Ramos (cell line): ENCODE data around the gene CACNA1C.

Source experiments
- in situ Hi-C: fragments of 300-500 bp; cut with MboI; formaldehyde crosslinking; loops from one replicate; pipeline ENCODE4 v1.14.3; 2022; ENCODE audit warnings: low sequenced_read_pairs; ENCODE audit not compliant: unreplicated experiment

The CACNA1C gene

DNA sequence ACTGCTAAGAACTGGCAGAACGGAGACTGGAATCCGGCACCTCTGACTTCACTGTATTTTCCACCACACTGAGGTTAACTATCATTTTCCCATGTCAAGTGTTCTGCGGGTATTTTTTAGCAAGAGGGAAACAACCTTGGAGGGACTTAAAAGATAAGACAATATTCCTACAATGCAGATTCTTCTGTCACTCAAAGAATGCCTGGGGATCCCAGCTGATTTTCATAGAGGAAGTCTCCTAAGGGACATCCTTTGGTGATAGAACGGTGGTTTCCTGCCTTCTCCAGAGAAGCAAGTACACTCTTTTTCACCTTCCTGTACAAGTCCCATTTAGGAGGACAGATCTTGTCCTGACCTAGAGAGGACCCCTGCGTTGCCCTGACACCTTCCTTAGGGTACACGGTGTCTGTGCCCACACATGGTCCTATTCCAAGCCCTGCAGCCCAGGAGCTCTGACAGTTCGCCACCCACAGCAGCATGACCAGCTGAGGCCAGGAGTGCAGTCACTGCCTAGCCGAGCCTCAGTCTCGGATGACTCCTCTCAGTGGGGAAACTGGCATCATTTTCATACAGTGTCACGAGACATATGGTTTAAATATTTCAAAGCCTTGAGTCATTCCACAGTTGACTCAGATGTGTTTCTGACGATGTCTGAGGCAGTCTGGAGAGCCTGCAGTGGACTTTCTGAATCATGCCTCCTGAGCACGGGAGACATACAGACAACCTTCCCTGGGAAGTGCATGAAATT lies 560.7 kb downstream of the CACNA1C start:
- in situ Hi-C loops = no loop called here

DNA sequence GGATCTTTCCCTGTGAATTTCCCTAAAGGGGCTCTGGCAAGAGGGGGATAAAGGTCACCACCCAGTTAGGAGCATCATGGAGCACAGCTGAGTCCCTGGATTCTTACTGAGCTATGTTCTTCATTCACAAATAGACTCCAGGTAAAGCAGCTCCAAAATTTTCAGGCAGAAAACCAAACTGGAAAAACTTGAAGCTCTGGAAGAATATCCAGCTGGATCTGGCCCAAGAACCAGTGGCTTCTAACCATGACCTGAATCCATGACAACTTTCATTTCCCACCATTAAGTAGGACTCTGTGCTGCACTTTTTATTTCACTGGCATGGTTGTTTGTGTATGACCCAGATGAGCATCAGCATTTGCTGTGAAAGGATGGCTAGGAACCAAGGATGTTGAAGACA lies 561.6 kb downstream of the CACNA1C start:
- in situ Hi-C loops = no loop called here

- in situ Hi-C loops = no loop called here
Measured at GRCh38 chr12:2615665-2616402, 563.0 kb downstream of the CACNA1C start.

DNA sequence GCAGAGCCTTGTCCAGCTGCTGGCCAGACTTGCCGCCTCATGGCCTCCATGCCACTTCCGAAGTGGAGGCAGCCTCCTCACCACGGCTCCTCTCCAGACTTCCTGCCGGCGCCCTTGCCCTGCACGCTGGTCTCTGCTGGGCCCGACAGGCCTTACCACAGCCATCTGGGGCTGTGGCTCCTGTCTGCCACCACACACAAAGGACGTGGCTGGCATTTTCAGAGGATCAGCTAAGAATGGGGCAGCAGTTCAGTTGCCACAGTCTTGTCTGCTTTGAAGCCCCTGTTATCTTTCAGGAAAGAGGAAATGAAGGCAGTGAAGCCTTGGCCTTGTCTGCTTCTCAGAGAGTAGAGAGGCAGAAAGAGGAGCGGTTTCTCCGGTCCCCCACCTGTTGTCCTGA lies 564.0 kb downstream of the CACNA1C start:
- in situ Hi-C loops = no loop called here

- in situ Hi-C loops = no loop called here
Measured at GRCh38 chr12:2617365-2617764, 564.6 kb downstream of the CACNA1C start.

DNA sequence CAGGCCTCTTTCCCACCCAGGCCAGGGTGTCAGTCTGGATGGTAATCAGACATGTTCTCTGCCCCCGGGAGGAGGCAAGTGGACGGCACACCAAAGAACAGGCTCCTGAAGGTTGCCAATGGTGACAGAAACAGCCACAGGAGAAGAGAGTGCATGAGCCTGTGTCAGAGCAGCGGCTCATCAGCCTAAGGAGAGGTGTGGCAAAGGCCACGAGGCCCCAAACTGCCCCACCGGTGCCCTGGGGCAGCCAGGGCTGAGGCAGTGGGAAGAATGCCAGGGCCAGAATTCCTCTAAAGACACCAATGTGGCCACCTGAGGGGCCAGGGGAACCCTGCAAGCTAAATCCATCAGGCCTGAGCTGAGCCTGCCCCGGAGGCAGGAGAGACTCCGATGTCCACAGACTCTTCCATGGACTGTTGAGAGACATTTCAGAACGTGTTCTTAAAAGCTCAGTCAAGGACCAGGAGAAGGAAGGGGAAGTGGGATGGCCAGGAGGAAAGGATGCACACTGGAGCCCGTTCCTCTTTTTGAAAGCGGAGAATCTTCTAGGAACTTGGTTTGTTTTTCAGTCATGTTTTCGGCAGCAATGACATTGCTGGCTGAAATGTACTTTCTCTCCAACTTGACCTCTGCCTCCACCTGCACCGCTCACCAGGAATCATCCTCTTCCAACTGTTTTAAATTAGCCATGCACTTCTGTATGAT lies 565.7 kb downstream of the CACNA1C start:
- in situ Hi-C loops = no loop called here

DNA sequence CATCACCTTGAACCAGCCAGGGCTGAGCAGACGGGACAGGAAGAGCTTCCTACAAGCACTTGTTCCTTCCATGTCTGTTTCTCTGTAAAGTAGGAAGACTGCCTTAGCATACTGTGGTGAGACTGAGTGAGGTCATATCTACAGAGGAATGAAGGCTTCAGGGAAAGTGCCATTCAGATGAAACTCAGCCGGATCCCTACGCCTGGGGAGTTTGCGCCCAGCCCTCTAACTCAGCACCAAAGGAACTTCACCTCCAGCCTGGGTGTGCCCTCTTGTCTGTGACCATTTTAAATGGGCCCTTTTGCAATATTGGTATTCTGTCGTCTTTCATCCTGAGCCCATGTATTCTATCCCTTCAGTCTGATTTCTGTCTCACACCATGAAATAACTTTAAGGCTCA lies 566.3 kb downstream of the CACNA1C start:
- in situ Hi-C loops = no loop called here

DNA sequence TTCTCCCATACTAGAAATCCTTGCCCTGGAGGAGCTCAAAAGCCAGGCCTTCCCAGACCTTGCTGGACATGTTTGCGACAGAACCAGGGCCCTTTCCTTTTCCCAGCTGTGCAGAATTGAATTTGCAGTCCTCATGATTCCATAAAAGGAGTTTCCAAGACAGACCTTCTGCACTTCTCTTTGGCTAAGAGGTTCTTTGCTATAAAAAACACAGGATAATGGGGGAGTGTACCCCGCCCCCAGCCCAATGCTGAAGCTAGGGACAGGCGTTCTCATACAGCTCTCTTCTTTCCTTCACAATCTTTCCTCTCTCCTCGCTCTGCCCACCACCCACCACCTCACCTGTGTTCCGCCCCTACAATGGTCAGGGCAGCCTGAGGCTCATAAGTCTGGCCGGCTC lies 569.7 kb downstream of the CACNA1C start:
- in situ Hi-C loops = no loop called here

DNA sequence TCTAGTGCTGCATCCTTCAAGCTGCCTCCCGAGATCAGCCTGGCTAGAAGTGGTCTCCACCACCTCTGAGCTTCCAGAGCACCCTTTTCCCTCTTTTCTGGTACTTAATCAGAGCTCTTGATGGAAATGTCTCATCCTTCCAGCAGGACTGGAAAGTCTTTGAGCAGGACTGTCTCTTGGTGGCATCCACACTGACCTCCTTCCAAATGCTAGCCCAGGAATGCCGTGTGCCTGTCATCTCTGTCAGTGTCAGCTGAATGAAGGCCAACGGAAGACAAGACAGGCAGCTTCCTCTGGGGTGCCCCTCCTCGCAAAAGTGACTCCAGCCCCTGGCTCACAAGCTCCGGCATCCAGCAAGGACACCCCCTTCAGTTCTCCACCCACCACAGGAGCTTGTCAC lies 570.7 kb downstream of the CACNA1C start:
- in situ Hi-C loops = no loop called here

DNA sequence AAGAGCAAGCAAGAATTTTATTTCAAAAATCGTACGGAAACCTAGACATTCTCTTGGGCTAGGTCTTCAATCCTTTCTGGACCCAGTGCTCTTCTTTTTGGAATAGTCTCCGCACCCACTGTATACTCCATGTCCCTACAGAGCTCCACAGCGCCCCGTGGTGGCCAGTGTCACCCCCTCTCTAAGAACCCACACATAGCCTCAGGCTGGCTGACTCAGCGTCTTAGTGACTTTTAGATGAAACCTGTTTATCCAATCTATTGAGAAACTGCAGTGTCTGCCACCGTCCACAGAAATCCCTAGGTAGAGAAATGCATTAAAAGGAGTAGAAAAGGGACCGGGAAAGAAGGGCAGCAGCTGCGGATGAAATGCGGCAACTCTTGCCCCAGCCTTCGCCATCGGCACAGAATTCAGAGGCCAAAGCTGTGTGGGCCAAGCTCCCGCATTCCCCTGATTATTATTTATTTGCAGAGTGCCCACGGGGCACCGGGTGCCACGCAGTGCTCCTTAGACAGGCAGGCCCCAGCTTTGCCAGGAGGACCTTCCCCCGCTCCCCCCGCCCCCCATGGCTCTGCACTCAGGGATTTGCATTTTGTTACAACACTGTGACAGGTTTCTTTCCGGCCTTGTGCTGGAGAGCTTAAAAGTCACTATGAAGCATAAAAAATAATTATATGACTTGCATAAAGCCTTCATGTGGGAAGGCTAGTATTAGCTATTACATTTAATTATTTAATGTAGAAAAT lies 571.9 kb downstream of the CACNA1C start:
- in situ Hi-C loops = no loop called here

GRCh38 chr12:2625289-2625612 lies 572.5 kb downstream of the CACNA1C start:
- in situ Hi-C loops = no loop called here

DNA sequence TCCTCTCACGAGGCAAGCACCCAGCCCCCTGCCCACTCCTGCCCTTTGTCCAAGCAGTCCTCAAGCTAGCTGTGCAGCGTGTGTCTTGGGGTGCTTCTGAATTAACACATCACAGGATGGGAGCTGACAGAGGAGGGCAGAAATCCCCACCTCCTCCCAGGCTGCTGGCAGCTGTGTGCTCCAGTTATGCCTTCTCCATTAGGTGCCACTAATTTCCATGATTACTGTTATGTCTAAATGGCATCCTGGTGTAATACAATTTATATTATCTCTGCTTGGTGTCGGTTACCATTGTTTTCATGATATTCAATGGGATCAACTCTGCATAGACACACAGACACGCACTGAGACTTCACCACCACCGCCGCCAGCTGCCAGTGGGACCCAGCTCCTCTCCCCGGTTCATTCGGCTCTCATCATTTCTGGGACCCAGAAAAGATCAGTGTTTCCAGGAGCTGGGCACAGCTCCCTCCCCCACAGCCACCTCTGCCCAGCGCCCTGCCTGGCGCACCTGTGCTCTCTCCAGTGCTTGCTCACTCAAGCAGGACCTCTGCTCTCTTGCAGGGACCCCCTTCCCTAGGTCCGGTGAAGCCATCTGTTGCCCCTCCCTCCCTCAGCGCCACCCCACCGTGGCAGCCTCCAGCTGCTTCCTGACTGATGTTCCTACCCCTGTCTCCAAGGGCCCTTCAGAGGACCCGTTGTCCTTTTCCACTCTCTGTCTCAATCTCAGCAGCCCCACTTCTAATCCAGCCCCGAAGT lies 574.5 kb downstream of the CACNA1C start:
- in situ Hi-C loops = no loop called here

GRCh38 chr12:2627835-2628191 lies 575.0 kb downstream of the CACNA1C start:
- in situ Hi-C loops = no loop called here

- in situ Hi-C loops = no loop called here
Measured at GRCh38 chr12:2628401-2628800, 575.6 kb downstream of the CACNA1C start.

DNA sequence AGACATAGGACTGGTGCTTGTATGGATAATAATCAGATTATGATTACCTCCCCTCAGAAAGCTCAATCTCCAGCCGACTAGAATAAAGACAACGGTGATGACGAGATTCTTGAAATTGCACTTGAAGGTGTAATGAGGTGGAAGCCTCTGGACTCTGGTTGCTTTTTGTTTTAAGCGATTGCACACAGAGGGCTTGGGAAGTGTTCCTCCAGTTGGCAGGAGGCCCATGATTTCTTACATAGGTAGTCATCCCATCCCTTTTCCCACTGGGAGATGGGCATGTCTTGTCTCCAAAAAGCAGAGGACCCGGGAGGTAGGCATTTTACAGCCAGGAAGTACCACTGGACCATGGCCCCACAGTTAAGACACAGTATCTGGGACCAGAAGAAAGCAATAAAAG lies 576.3 kb downstream of the CACNA1C start:
- in situ Hi-C loops = no loop called here

GRCh38 chr12:2631653-2632350 lies 579.0 kb downstream of the CACNA1C start:
- in situ Hi-C loops = no loop called here

GRCh38 chr12:2633176-2633824 lies 580.5 kb downstream of the CACNA1C start:
- in situ Hi-C loops = no loop called here

DNA sequence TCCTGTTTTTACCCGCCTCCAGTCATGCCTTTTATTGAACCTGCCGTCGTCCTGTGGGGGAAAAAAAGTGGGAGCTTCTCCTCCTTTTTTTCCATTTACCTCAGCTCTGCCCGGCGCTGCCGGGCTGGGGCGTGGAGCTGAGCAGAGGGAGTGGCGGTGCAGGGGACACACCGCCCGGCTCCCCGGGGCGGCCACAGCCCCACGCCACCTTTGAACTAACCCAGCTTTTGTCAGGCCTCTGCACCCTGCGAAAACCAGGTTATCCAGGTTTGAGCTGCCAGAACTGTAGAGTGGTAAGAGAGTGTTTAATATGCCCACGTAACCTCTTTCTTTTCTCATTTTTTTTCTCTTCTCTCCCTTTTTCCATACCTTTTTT lies 581.0 kb downstream of the CACNA1C start:
- in situ Hi-C loops = no loop called here

DNA sequence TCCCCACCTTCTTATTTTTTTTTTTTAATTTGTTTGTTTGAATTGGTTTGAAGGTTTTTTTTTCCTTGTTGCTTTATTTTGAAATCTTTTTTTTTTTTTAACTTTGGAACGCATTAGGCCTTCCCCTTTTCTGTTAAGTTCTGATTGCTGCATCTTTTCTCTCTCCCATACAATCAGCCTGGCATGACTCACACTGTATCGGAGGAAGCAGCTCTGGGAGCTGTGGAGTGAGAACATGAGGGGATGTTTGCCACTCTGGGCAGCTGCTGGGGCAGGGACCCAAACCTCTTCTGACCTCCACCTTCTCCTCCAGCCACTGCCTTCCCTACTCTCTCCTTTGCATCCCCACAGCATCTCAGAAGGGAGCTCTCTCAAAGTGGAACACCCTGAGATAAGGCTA lies 581.7 kb downstream of the CACNA1C start:
- in situ Hi-C loops = no loop called here
